ENCODE data around the gene MLC1.
A peak's percentile ranks its signal among the peaks of the same experiment; 100 is the strongest.

The MLC1 gene

DNA sequence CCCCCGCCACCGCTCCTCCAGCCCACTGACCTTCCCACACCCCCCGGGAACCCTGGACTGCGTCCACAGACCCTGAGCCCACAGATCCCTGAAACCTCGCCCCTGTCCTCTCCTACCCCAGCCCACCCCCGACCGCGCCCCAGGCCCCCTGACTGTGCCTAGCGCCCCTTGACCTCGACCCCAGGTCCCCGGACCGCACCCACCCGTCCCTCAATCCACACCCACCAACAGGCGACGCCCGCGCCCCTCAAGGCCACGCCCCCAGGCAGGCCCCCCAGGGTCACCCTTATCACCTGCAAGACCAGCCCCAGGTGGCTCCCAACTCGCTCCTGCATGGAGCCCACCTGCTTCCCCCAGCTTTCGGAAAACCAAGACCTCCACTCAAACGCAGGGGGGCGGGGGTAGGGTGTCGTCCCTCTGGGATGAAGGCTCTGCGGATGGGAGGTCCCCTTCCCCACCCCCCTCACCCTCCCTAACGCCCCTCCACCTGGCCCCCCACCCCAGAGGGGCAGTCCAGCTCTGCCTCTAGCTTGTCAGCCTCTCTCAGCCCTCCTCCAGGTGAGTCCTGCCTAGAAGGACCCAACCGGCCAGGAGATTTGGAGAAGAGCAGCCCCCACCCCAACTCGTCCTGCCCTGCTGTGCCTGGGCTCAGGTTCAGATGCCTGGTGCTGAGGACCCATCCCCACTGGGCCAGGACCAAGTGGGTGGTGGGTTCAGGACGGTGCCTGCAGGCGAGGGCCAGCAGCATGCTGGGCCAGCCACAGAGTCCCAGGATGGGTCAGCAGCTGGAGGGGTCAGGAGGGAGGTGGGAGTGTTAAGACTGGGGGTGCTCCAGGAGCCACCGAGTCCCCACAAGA, 69.5 kb downstream of the MLC1 start:
- DNase-seq (ENCODE audit: low spot score) = peak; percentile 46

DNA sequence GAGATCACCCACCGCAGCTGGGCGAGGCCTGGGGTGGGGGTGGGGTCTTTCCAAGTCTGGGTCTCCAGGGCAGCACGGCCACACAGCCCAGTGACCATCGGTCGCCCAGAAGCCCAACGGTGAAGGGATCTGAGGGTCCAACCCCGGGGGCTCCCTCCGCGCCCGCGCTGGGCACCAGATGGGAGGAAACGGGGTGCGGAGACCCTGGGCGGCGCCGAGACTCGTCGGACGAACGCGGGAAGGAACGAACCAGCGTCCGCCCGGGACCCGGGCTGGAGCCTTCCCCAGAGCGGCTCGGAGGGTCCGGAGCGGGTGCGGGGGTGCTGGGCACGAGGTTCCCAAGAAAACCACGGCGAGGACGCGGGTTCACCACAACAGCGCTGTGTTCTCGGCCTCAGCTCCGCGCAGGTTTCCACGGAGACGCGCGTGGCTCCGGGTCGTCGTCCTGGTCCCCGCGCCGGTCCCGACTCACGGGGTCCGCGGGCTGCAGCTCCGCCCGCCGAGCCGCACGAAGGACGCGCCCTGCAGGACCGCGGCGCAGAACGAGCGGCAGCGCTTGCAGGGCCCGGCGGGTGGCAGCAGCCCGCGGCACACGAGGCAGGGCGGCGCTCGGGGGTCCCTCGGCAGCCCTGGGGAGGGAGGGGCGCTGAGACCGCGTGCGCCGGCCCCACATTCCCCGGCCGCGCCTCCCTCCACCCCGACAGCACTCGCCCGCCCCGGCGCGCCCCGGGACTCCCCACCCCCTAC, 70.4 kb downstream of the MLC1 start:
- no peak for DNase-seq (ENCODE audit: low spot score)

DNA sequence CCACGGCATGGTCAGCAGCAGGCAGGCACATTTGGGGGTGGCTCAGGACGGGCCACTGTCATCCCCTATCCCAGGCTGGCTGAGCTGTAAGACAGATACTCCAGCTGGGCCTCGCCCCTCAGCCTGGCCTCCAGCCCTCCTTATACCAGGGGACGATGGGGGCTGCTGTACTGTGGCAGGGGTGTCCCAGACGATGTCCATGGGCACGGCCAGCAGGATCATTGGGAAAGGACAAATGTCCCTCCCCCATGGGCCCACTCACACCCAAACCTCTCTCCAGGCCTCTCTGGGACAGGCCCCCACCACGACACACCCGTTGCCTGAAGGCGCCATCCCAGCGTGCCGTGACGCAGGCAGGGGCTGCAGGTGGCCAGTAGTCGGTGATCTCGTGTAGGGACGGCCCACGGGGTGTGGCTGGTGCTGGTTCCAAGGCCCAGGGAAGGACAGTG, 71.1 kb downstream of the MLC1 start:
- DNase-seq (ENCODE audit: low spot score) = no peak

DNA sequence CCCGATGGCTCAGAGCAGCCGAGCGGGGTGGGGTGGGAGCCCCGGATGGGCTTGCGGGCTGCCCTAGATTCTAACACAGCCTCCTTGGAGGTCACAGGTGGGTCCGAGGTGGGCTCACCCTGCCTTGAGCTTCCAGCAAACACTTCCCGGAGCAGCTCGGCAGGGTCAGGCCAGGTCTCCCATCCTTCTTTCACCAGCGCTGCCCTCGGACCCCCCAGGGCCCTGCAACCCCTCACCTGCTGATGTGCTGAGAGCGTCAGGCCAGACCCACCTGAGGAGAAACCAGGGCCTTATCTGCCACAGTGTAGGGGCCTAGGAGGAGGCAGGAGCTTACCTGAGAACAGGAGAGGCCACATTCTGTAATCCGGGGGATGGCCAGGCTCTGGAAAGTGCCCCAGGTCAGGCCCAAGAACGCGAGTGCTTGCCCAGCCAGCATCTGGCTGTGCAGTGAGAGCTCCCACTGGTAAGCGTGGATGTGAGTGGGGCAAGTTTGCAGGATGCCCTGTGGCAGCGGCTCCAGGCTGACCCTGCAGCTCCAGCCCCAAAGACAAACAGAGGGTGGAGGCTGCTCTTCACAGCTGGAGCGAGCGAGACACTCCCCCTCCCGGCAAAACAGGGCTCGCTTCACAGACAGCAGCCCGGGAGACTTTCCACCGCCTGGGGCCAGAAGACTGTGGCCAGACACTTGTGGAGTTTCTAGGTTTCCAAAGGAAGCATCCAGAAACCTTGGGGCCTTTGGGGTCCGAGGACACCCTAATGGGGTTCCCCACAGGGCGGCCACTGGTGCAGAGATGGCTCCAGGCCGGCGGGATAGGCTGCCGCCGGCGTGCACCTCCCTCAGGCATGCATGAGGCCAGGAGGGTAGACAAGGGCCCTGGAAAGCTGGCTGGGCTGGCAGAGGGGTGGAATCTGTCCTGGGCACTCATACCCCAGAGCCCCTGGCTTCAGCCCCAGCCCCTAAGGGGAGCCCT, 72.7 kb downstream of the MLC1 start, which contains the start of gene IL17REL:
TSS of gene IL17REL (minus strand) at position 555 of the 971 bp plus-strand sequence. CDS start at position 436, 119 bp downstream.
- DNase-seq (ENCODE audit: low spot score) = peak; percentile 63

DNA sequence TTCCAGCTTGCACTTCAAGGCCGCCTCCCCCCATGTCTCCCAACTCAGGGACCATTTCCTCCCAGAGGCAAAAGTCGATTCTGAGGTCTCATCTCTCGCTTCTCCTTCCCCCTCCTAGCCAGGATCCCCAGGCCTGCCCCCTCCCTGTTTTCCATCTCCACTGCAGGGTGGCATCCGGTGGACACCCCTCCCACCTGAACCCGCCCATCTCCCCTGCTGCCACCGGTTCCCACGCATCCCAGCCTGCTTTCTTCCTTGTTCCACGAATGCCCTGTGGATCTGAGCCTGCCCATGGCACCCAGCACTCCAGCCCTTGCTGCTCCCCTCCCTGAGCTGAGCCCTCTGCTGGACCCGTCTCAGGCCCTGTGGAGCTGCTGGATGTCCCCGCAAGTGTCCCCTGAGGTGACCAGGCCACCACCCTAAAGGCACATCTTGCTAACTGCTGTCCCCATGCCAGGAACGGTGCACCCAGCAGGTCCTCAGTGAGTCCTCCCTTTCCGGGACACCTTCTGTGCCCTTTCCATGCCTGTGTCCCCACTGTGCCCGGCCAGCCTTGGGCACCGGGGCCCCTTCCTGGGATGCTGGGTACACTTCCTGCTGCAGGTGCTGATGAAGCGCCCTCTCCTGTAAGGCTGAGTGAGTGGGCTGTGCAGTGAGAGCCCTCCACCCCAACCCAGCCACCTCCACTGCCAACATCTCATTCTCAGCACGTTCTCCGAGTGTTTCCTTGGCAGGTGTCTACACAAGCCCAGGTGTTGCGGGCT, 73.6 kb downstream of the MLC1 start:
- DNase-seq (ENCODE audit: low spot score) = no peak

DNA sequence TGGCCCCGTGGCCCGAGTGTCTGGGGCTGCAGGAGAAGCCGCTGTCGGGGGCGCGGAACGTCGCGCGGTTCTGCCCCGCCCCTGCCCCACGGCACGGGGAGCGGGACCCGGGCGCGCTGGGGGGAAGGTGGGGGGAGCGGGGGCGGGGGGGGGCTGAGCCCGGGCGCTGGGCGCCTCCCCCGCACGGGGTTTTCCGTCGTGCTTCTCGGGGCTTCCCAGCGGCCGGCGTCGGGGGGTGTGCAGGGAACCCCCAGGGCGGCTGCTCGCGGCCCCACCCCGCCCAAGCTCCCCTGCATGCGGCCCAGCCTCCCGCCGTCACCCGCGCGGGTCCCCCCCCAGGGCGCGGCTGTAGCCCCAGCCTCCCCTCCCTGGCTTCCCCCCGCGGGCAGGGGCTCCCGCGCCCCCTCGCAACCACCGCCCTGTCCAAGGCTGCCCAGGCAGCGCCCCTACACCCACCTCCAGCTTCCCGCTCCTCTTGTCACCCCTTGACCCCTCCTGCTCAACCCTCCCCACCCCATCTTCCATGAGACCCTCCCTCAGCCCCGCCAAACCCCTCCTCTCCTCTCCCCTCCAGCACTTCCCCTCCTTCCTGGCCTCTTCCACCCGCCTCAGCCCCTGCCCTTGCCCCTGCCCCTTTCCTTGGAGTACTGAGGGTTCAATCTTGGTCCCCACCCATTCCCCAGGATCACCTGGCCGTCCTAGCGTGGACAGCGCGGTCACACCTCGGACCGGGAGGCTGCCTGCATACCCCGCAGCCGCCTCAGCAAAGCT, 74.4 kb downstream of the MLC1 start:
- no peak for DNase-seq (ENCODE audit: low spot score)

DNA sequence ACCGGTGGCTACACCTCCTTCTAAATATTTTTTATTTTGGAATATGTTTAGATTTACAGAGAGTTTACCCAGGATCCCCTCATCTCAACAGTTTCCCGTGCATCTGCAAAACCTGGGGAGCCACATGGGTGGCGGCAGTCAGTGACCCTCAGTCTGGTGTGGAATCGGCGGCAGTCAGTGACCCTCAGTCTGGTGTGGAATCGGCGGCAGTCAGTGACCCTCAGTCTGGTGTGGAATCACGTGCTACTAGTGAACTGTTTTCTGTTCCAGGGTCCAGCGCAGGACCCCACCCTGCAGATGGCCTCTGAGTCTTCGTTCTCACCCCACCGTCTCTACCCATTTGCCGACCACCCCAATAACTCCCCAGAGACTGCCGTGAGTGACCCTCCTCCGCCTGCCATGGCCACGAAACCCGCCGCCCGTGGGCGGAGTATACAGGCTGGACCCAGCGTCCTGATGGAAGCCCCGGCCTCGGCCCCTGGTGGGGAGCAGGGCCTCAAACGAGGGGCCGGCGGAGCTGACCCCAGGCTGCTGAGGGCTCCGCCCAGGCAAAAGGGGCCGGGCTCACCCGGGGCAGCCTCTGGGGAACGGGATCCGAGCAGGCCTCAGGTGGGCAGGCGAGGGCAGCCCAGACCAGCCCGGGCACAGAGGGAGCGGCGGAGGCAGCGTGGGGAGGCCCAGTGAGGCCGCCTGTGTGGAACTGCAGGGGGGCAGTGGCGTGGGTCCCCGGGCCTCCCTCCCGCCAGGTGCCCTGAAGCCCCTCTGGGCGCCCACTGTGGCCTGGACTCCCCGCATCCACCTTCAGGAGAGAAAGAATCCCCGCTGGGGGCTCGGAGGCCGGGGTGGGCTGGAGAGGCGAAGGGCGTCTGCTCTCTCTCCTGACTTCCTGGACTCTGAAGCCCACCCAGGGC, 75.2 kb downstream of the MLC1 start:
- peak; percentile 56 for DNase-seq (ENCODE audit: low spot score)

Data from left forelimb (tissue), 1 donor.